Neural cell (in vitro differentiated cells): ENCODE data around the gene CHST1. TPM values are rescaled to one million over a fixed set of nuclear protein-coding genes. Genes with fewer than 3 reads are reported as not detected.

Source experiments
- H2AFZ ChIP-seq: fragments of 200-600, 300-800 bp; sonication (generic), shearing (Covaris generic); 2 replicates; pipeline ENCODE4 v1.6.0; 2014; ENCODE audit warnings: low read depth, mild to moderate bottlenecking, antibody characterized with exemption, low read length, moderate library complexity
- H3F3A ChIP-seq: fragments of 200-600 bp; shearing (Covaris generic); 2 replicates; pipeline ENCODE4 v1.6.1; 2016; ENCODE audit warnings: mild to moderate bottlenecking, moderate library complexity, mixed read lengths, antibody characterized with exemption, low read length; ENCODE audit not compliant: insufficient read depth, poor library complexity, severe bottlenecking
- H3K27ac ChIP-seq: fragments of 200-600, 300-800 bp; sonication (generic), shearing (Covaris generic); 2 replicates; pipeline ENCODE4 v1.5.1; 2014; ENCODE audit warnings: mild to moderate bottlenecking, low read length, moderate library complexity
- H3K27me3 ChIP-seq: fragments of 300-800, 200-600 bp; sonication (generic), shearing (Covaris generic); 2 replicates; pipeline ENCODE4 v1.6.0; 2014; ENCODE audit warnings: mild to moderate bottlenecking, low read depth, low read length, moderate library complexity; ENCODE audit not compliant: insufficient read depth
- H3K36me3 ChIP-seq: fragments of 300-800, 200-600 bp; sonication (generic), shearing (Covaris generic); 2 replicates; pipeline ENCODE4 v1.5.1; 2014; ENCODE audit warnings: mild to moderate bottlenecking, antibody characterized with exemption, low read length, moderate library complexity; ENCODE audit not compliant: insufficient read depth
- H3K4me2 ChIP-seq: fragments of 300-800, 200-600 bp; sonication (generic), shearing (Covaris generic); 2 replicates; pipeline ENCODE4 v1.6.0; 2014; ENCODE audit warnings: mild to moderate bottlenecking, low read length
- H3K4me3 ChIP-seq: fragments of 300-800, 200-600 bp; sonication (generic), shearing (Covaris generic); 2 replicates; pipeline ENCODE4 v1.5.1; 2014; ENCODE audit warnings: mild to moderate bottlenecking, low read length, moderate library complexity
- H3K79me2 ChIP-seq: fragments of 200-600 bp; shearing (Covaris generic); replicated peaks from 2 replicates; pipeline ENCODE4 v1.6.0; 2014; ENCODE audit warnings: mild to moderate bottlenecking, low read length, moderate library complexity; ENCODE audit not compliant: insufficient read depth
- H3K9ac ChIP-seq: fragments of 300-800, 200-600 bp; sonication (generic), shearing (Covaris generic); 2 replicates; pipeline ENCODE4 v1.6.1; 2016; ENCODE audit warnings: mild to moderate bottlenecking, low read length, mixed read lengths
- H3K9me2 ChIP-seq: fragments of 200-600 bp; shearing (Covaris generic); 2 replicates; pipeline ENCODE4 v1.6.1; 2016; ENCODE audit warnings: mild to moderate bottlenecking, low read length, mixed read lengths; ENCODE audit not compliant: insufficient read depth
- H3K9me3 ChIP-seq: fragments of 200-600, 300-800 bp; sonication (generic), shearing (Covaris generic); 2 replicates; pipeline ENCODE4 v1.6.1; 2016; ENCODE audit warnings: mild to moderate bottlenecking, mixed run types, low read length, moderate library complexity, mixed read lengths
- H4K20me1 ChIP-seq: fragments of 200-600 bp; shearing (Covaris generic); 2 replicates; pipeline ENCODE4 v1.6.1; 2016; ENCODE audit warnings: mild to moderate bottlenecking, mixed run types; ENCODE audit not compliant: insufficient read depth
- CTCF ChIP-seq: fragments of 450-650 bp; IDR thresholded peaks from 2 replicates; pipeline ENCODE4 v1.5.1; 2014; ENCODE audit warnings: antibody characterized with exemption, mild to moderate bottlenecking, moderate library complexity; ENCODE audit not compliant: poor library complexity, severe bottlenecking
- EP300 ChIP-seq: fragments of 450-650 bp; conservative IDR thresholded peaks from 2 replicates; pipeline ENCODE4 v1.6.1; 2014; ENCODE audit warnings: antibody characterized with exemption, mild to moderate bottlenecking, moderate library complexity; ENCODE audit not compliant: poor library complexity, severe bottlenecking
- EZH2 ChIP-seq: fragments of 200-600, 300-800 bp; shearing (Covaris generic), sonication (generic); IDR thresholded peaks from 2 replicates; pipeline ENCODE4 v1.6.1; 2014; ENCODE audit warnings: antibody characterized with exemption, low read length, borderline replicate concordance, mild to moderate bottlenecking; ENCODE audit not compliant: insufficient read depth, poor library complexity, severe bottlenecking
- MXI1 ChIP-seq: fragments of 450-650 bp; conservative IDR thresholded peaks from 2 replicates; pipeline ENCODE4 v1.6.1; 2014; ENCODE audit warnings: antibody characterized with exemption, mild to moderate bottlenecking; ENCODE audit not compliant: poor library complexity, severe bottlenecking
- POLR2AphosphoS5 ChIP-seq: IDR thresholded peaks from 2 replicates; pipeline ENCODE4 v1.6.1; 2012
- RAD21 ChIP-seq: fragments of 450-650 bp; conservative IDR thresholded peaks from 2 replicates; pipeline ENCODE4 v1.6.1; 2014; ENCODE audit warnings: antibody characterized with exemption, mild to moderate bottlenecking, moderate library complexity
- REST ChIP-seq: IDR thresholded peaks from 2 replicates; pipeline ENCODE4 v1.6.1; 2012; ENCODE audit warnings: borderline replicate concordance
- SMC3 ChIP-seq: fragments of 450-650 bp; conservative IDR thresholded peaks from 2 replicates; pipeline ENCODE4 v1.6.1; 2014; ENCODE audit warnings: antibody characterized with exemption, mild to moderate bottlenecking, moderate library complexity; ENCODE audit not compliant: poor library complexity
- TAF1 ChIP-seq: IDR thresholded peaks from 2 replicates; pipeline ENCODE4 v1.6.1; 2012; ENCODE audit warnings: low read depth
- polyA plus RNA-seq: library from polyadenylated mRNA; depleted of rRNA; stranded (reverse); fragments of >200 nt; gene quantifications from 2 replicates; pipeline ENCODE4 v1.2.3, GENCODE V29; 2014

CHST1 gene
- polyA plus RNA-seq, 1 donor from 2014 or later: 16.2 TPM

- Histone ChIP-seq H3K27ac (no peak overlapping the region), H3K9me2 (no peaks in the 10 kb centered on the region), H3K36me3 (no peaks in the 10 kb centered on the region), H3K9me3 (no peaks in the 10 kb centered on the region), H4K20me1 (no peaks in the 10 kb centered on the region), H3K79me2 (no peaks in the 10 kb centered on the region), H3K9ac (no peak overlapping the region), H3F3A (no peaks in the 10 kb centered on the region), H2AFZ (no peak overlapping the region), H3K4me2 (no peak overlapping the region), H3K27me3 (no peaks in the 10 kb centered on the region), H3K4me3 (no peak overlapping the region)
- TF ChIP-seq MXI1: no peak
Measured at GRCh38 chr11:45704635-45705034, 39.2 kb upstream of the CHST1 start.

GRCh38 chr11:45704133-45704532, 38.7 kb upstream of the CHST1 start:
- Histone ChIP-seq H3K4me2 (no peak overlapping the region), H3K9ac (no peak overlapping the region), H3K4me3 (no peak overlapping the region), H3F3A (no peaks in the 10 kb centered on the region), H3K36me3 (no peaks in the 10 kb centered on the region), H3K79me2 (no peaks in the 10 kb centered on the region), H4K20me1 (no peaks in the 10 kb centered on the region), H3K9me3 (no peaks in the 10 kb centered on the region), H2AFZ (no peak overlapping the region), H3K9me2 (no peaks in the 10 kb centered on the region), H3K27ac (no peak overlapping the region), H3K27me3 (no peaks in the 10 kb centered on the region)
- no peak for TF ChIP-seq POLR2AphosphoS5
- TF ChIP-seq TAF1: no peak
- TF ChIP-seq REST: no peak
- no peak for TF ChIP-seq MXI1
- no peak for TF ChIP-seq EZH2
- no peak for TF ChIP-seq SMC3
- TF ChIP-seq CTCF: no peak
- no peak for TF ChIP-seq RAD21
- no peak for TF ChIP-seq EP300

- no peaks in the 10 kb centered on the region for H3K27me3 ChIP-seq
- no peaks in the 10 kb centered on the region for H3K9me3 ChIP-seq
- H3K36me3 ChIP-seq: no peaks in the 10 kb centered on the region
- no peak overlapping the region for H3K27ac ChIP-seq
- no peak overlapping the region for H3K9ac ChIP-seq
- H3K4me3 ChIP-seq: no peak overlapping the region
- H4K20me1 ChIP-seq: no peaks in the 10 kb centered on the region
- no peak overlapping the region for H2AFZ ChIP-seq
- no peaks in the 10 kb centered on the region for H3K79me2 ChIP-seq
- no peaks in the 10 kb centered on the region for H3F3A ChIP-seq
- TF ChIP-seq POLR2AphosphoS5: no peak
- no peak for TF ChIP-seq TAF1
- TF ChIP-seq SMC3: no peak
- no peak for TF ChIP-seq EZH2
- no peak for TF ChIP-seq REST
- no peak for TF ChIP-seq CTCF
- no peak overlapping the region for H3K4me2 ChIP-seq
- no peaks in the 10 kb centered on the region for H3K9me2 ChIP-seq
Measured at GRCh38 chr11:45702511-45702910, 37.1 kb upstream of the CHST1 start.
